SK-N-SH treated with all-trans-retinoic acid at 6 μM for 48 hours (cell line): Measurements from ENCODE around the gene CCDC177.

ENCODE experiments used
- ATAC-seq: fragments of 200-7000 bp; cut with Tn5 transposase; 3 replicates; pipeline ENCODE4 v1.9.1; 2020; ENCODE audit warnings: mild to moderate bottlenecking, moderate library complexity
- ARNTL ChIP-seq: fragments of 450-650 bp; formaldehyde crosslinking; IDR thresholded peaks from 2 replicates; pipeline ENCODE4 v1.5.0; 2020; ENCODE audit warnings: low read depth, mild to moderate bottlenecking, moderate library complexity, borderline replicate concordance
- CSDC2 ChIP-seq: fragments of 250-450 bp; sonication (Bioruptor Pico); IDR thresholded peaks from 2 replicates; pipeline ENCODE4 v1.5.0; 2020; ENCODE audit warnings: mild to moderate bottlenecking, moderate library complexity
- ESRRG ChIP-seq: fragments of 250-450 bp; sonication (Bioruptor Pico); IDR thresholded peaks from 2 replicates; pipeline ENCODE4 v1.6.1; 2021; ENCODE audit warnings: mild to moderate bottlenecking
- GLIS3 ChIP-seq: fragments of 250-450 bp; sonication (Bioruptor Pico); IDR thresholded peaks from 2 replicates; pipeline ENCODE4 v1.5.0; 2020; ENCODE audit warnings: mild to moderate bottlenecking, moderate library complexity
- ISL1 ChIP-seq: fragments of 250-450 bp; sonication (Bioruptor Pico); IDR thresholded peaks from 2 replicates; pipeline ENCODE4 v2.1.2; 2022; ENCODE audit warnings: mild to moderate bottlenecking, moderate library complexity
- OSR1 ChIP-seq: fragments of 250-450 bp; sonication (Bioruptor Pico); IDR thresholded peaks from 2 replicates; pipeline ENCODE4 v1.8.0; 2022; ENCODE audit warnings: moderate library complexity, mild to moderate bottlenecking, inconsistent platforms
- PPARA ChIP-seq: fragments of 250-450 bp; sonication (Bioruptor Pico); IDR thresholded peaks from 2 replicates; pipeline ENCODE4 v1.5.0; 2020; ENCODE audit warnings: mild to moderate bottlenecking, borderline replicate concordance
- TCF4 ChIP-seq: fragments of 250-450 bp; sonication (Bioruptor Pico); IDR thresholded peaks from 2 replicates; pipeline ENCODE4 v1.8.0; 2021; ENCODE audit warnings: mild to moderate bottlenecking, moderate library complexity, borderline replicate concordance
- TOX ChIP-seq: fragments of 250-450 bp; sonication (Bioruptor Pico); IDR thresholded peaks from 2 replicates; pipeline ENCODE4 v1.8.0; 2021; ENCODE audit warnings: mild to moderate bottlenecking, moderate library complexity, borderline replicate concordance
- ZC3H10 ChIP-seq: fragments of 250-450 bp; sonication (Bioruptor Pico); IDR thresholded peaks from 2 replicates; pipeline ENCODE4 v1.5.1; 2021; ENCODE audit warnings: mild to moderate bottlenecking, moderate library complexity
- ZFP3 ChIP-seq: fragments of 250-450 bp; sonication (Bioruptor Pico); IDR thresholded peaks from 2 replicates; pipeline ENCODE4 v1.5.0; 2020; ENCODE audit warnings: mild to moderate bottlenecking, moderate library complexity
- ZFP30 ChIP-seq: fragments of 450-650 bp; formaldehyde crosslinking; IDR thresholded peaks from 2 replicates; pipeline ENCODE4 v1.5.0; 2022; ENCODE audit warnings: mild to moderate bottlenecking, moderate library complexity
- ZNF70 ChIP-seq: fragments of 450-650 bp; formaldehyde crosslinking; IDR thresholded peaks from 2 replicates; pipeline ENCODE4 v1.5.0; 2020; ENCODE audit warnings: mild to moderate bottlenecking, moderate library complexity
- TF ChIP-seq, protein P1 (sequence below): fragments of 250-450 bp; sonication (Bioruptor Pico); IDR thresholded peaks from 2 replicates; pipeline ENCODE4 v1.5.1; 2021; ENCODE audit warnings: mild to moderate bottlenecking, moderate library complexity
- TF ChIP-seq, protein P2 (sequence below): fragments of 250-450 bp; sonication (Bioruptor Pico); IDR thresholded peaks from 2 replicates; pipeline ENCODE4 v1.8.0; 2021; ENCODE audit warnings: low read depth, mild to moderate bottlenecking, moderate library complexity, borderline replicate concordance
- TF ChIP-seq, protein P3 (sequence below): fragments of 250-450 bp; sonication (Bioruptor Pico); IDR thresholded peaks from 2 replicates; pipeline ENCODE4 v1.5.1; 2020; ENCODE audit warnings: low read depth, mild to moderate bottlenecking, moderate library complexity
- TF ChIP-seq, protein P4 (sequence below): fragments of 250-450 bp; sonication (Bioruptor Pico); IDR thresholded peaks from 2 replicates; pipeline ENCODE4 v1.5.0; 2020; ENCODE audit warnings: mild to moderate bottlenecking, moderate library complexity
- TF ChIP-seq, protein P5 (sequence below): fragments of 250-450 bp; sonication (Bioruptor Pico); IDR thresholded peaks from 2 replicates; pipeline ENCODE4 v1.8.0; 2020; ENCODE audit warnings: mild to moderate bottlenecking, moderate library complexity, borderline replicate concordance

The CCDC177 gene

DNA sequence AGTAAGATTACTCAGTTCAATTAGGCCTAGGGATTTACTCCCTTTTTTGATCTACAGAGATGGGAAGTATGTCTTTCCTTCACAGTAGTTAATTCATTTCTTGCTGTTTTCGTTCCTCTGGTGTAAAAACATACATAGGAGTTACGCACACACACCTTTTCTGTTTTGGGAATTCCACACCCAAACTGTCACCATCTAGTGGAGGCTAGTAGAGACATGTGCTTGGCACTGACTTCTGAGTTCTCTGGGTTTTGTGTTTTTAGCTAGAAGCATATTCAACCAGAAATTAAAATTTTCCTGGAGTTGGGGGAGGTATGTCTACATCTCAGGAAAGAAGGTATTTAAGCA lies 38.1 kb upstream of the CCDC177 start:
- no peak for ATAC-seq
- TF ChIP-seq ARNTL (CRISPR knock-in tag) (no peak), ZFP3 (no peak), ZFP30 (CRISPR knock-in tag) (no peak), ZC3H10 (CRISPR knock-in tag) (no peak), ZNF70 (CRISPR knock-in tag) (no peak), ISL1 (no peak), OSR1 (no peak)
- TF ChIP-seq, protein P1, sequence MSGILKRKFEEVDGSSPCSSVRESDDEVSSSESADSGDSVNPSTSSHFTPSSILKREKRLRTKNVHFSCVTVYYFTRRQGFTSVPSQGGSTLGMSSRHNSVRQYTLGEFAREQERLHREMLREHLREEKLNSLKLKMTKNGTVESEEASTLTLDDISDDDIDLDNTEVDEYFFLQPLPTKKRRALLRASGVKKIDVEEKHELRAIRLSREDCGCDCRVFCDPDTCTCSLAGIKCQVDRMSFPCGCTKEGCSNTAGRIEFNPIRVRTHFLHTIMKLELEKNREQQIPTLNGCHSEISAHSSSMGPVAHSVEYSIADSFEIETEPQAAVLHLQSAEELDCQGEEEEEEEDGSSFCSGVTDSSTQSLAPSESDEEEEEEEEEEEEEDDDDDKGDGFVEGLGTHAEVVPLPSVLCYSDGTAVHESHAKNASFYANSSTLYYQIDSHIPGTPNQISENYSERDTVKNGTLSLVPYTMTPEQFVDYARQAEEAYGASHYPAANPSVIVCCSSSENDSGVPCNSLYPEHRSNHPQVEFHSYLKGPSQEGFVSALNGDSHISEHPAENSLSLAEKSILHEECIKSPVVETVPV (CRISPR knock-in tag) = no peak
- TF ChIP-seq, protein P2, sequence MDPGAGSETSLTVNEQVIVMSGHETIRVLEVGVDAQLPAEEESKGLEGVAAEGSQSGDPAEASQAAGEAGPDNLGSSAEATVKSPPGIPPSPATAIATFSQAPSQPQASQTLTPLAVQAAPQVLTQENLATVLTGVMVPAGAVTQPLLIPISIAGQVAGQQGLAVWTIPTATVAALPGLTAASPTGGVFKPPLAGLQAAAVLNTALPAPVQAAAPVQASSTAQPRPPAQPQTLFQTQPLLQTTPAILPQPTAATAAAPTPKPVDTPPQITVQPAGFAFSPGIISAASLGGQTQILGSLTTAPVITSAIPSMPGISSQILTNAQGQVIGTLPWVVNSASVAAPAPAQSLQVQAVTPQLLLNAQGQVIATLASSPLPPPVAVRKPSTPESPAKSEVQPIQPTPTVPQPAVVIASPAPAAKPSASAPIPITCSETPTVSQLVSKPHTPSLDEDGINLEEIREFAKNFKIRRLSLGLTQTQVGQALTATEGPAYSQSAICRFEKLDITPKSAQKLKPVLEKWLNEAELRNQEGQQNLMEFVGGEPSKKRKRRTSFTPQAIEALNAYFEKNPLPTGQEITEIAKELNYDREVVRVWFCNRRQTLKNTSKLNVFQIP (CRISPR knock-in tag) = no peak
- TF ChIP-seq, protein P3, sequence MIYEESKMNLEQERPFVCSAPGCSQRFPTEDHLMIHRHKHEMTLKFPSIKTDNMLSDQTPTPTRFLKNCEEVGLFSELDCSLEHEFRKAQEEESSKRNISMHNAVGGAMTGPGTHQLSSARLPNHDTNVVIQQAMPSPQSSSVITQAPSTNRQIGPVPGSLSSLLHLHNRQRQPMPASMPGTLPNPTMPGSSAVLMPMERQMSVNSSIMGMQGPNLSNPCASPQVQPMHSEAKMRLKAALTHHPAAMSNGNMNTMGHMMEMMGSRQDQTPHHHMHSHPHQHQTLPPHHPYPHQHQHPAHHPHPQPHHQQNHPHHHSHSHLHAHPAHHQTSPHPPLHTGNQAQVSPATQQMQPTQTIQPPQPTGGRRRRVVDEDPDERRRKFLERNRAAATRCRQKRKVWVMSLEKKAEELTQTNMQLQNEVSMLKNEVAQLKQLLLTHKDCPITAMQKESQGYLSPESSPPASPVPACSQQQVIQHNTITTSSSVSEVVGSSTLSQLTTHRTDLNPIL (CRISPR knock-in tag) = no peak
- TF ChIP-seq, all 23 proteins: peak for 0

DNA sequence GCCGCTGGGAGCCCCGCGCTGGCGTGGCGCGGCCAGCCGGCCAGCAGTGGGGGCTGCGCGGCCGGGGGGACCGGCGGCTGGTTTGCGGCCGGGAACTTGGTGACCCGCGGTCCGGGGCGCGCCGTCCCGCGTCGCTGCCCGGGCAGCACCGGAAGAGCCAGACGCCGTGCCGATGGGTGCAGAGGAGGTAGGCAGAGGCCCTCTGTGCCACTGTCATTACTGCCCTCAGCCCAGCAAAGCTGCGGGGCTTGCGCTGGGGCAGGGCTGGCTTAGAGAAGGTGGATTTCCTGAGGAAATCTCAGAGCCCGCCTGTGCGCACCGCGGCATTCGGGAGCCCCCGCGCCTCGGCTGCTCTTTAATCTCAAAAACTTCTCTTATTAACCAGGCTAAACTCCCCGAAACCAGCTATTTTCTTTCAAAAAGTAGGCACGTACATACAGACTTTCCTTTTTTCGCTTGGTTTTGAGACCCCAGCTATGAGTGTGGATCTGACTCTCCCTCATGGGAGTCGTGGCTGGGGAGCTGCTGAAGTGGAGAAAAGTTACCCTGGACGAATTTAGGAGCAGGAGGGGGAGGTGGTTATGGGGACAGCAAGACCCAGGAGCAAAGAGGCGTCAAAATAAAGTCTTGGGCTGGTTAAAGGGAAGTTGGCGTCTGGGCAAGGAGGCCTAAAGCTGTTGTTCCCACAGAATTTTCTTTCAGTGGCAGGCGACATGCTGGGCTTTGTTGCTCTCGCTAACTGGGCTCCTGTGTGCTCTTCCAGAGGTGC lies 37.5 kb upstream of the CCDC177 start:
- TF ChIP-seq TOX (no peak), ESRRG (CRISPR knock-in tag) (no peak), CSDC2 (CRISPR knock-in tag) (no peak), TCF4 (no peak), ZFP3 (no peak), GLIS3 (CRISPR knock-in tag) (no peak), PPARA (CRISPR knock-in tag) (no peak), ZC3H10 (CRISPR knock-in tag) (no peak)
- TF ChIP-seq, protein P1 (CRISPR knock-in tag) = no peak
- TF ChIP-seq, protein P4, sequence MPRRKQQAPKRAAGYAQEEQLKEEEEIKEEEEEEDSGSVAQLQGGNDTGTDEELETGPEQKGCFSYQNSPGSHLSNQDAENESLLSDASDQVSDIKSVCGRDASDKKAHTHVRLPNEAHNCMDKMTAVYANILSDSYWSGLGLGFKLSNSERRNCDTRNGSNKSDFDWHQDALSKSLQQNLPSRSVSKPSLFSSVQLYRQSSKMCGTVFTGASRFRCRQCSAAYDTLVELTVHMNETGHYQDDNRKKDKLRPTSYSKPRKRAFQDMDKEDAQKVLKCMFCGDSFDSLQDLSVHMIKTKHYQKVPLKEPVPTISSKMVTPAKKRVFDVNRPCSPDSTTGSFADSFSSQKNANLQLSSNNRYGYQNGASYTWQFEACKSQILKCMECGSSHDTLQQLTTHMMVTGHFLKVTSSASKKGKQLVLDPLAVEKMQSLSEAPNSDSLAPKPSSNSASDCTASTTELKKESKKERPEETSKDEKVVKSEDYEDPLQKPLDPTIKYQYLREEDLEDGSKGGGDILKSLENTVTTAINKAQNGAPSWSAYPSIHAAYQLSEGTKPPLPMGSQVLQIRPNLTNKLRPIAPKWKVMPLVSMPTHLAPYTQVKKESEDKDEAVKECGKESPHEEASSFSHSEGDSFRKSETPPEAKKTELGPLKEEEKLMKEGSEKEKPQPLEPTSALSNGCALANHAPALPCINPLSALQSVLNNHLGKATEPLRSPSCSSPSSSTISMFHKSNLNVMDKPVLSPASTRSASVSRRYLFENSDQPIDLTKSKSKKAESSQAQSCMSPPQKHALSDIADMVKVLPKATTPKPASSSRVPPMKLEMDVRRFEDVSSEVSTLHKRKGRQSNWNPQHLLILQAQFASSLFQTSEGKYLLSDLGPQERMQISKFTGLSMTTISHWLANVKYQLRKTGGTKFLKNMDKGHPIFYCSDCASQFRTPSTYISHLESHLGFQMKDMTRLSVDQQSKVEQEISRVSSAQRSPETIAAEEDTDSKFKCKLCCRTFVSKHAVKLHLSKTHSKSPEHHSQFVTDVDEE (CRISPR knock-in tag) = no peak
- TF ChIP-seq, protein P2 (CRISPR knock-in tag) = no peak
- peak; percentile 26 for ATAC-seq

DNA sequence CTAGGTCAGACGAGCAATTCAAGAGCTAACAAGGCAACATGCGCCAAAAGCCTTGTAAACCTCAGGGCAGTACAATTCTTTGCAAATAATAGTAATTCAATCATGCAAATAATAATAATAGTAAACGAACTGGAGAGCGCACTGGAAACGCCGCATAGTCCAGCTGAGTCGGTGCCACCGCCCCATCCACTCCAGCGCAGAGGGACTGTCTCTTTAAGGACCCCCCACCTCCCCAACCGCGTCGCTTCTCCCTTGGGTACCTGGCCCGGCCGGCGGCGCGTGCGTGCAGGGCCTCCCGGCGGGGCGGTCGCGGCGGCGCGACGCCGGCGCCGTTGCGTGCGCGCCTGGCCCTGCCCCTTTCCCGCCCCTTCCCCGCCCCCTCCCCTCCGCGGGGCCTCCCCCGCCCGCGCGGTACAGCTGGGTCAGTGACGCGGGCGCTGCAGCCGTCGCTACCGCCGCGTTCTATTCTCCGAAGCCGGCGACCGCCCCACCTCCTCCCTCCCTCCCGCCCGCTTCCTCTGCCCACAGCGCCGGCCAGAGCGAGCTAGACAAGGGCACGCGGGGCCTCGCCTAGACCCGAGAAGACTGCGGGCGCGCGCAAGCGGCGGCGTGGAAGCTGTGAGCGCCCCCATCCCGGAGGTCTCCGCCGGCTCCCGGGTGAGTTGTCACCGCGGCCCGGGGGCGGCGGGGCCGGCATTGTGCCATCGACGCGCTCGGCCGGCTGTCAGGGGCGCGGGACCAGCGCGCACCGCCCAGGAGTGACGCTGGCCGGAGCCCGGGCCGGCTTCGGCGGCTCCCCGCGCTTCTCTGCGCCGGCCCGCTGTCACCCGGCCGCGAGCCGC lies 36.7 kb upstream of the CCDC177 start, which contains the start of gene SUSD6:
TSS of gene SUSD6 (plus strand) at position 425 of the 842 bp plus-strand sequence. CDS start 46,997 bp downstream, outside the sequence.
- ATAC-seq = peak; percentile 81
- TF ChIP-seq, protein P2 (CRISPR knock-in tag) = no peak
- TF ChIP-seq, protein P5, sequence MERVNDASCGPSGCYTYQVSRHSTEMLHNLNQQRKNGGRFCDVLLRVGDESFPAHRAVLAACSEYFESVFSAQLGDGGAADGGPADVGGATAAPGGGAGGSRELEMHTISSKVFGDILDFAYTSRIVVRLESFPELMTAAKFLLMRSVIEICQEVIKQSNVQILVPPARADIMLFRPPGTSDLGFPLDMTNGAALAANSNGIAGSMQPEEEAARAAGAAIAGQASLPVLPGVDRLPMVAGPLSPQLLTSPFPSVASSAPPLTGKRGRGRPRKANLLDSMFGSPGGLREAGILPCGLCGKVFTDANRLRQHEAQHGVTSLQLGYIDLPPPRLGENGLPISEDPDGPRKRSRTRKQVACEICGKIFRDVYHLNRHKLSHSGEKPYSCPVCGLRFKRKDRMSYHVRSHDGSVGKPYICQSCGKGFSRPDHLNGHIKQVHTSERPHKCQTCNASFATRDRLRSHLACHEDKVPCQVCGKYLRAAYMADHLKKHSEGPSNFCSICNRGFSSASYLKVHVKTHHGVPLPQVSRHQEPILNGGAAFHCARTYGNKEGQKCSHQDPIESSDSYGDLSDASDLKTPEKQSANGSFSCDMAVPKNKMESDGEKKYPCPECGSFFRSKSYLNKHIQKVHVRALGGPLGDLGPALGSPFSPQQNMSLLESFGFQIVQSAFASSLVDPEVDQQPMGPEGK (CRISPR knock-in tag) = no peak
- TF ChIP-seq, protein P4 (CRISPR knock-in tag) = no peak
